Osteoblast (primary cell): ENCODE measurements around the gene AGMO. TPM values are rescaled to one million over a fixed set of nuclear protein-coding genes. Genes with fewer than 3 reads are reported as not detected.

Source experiments
- DNase-seq: peaks from one replicate; pipeline ENCODE4 v3.0.0; 2011; ENCODE audit warnings: low spot score, mixed read lengths; ENCODE audit not compliant: insufficient read length; ENCODE audit errors: missing footprints
- H2AFZ ChIP-seq: 2 replicates; pipeline ENCODE4 v1.6.0; 2011; ENCODE audit warnings: mild to moderate bottlenecking, low read length
- H3K27ac ChIP-seq: 2 replicates; pipeline ENCODE4 v1.5.1; 2011; ENCODE audit warnings: mild to moderate bottlenecking, low read depth, low read length, moderate library complexity
- H3K27me3 ChIP-seq: 2 replicates; pipeline ENCODE4 v1.6.0; 2012; ENCODE audit warnings: mild to moderate bottlenecking, control low read depth, inconsistent platforms, low read length, moderate library complexity; ENCODE audit not compliant: insufficient read depth
- H3K36me3 ChIP-seq: 2 replicates; pipeline ENCODE4 v1.5.1; 2011; ENCODE audit warnings: mild to moderate bottlenecking, low read length, control low read depth, moderate library complexity; ENCODE audit not compliant: insufficient read depth
- H3K4me1 ChIP-seq: 2 replicates; pipeline ENCODE4 v1.5.1; 2011; ENCODE audit warnings: mild to moderate bottlenecking, low read length, control low read depth, moderate library complexity; ENCODE audit not compliant: insufficient read depth
- H3K4me2 ChIP-seq: 2 replicates; pipeline ENCODE4 v1.6.0; 2011; ENCODE audit warnings: mild to moderate bottlenecking, low read length; ENCODE audit not compliant: insufficient read depth
- H3K4me3 ChIP-seq: fragments of 200-600 bp; sonication (generic); 3 replicates; pipeline ENCODE4 v1.5.1; 2012; ENCODE audit warnings: mild to moderate bottlenecking, low read length, inconsistent platforms; ENCODE audit not compliant: insufficient read depth
- H3K79me2 ChIP-seq: 2 replicates; pipeline ENCODE4 v1.6.0; 2012; ENCODE audit warnings: mild to moderate bottlenecking, low read length, control low read depth, inconsistent platforms; ENCODE audit not compliant: insufficient read depth
- H3K9me3 ChIP-seq: 2 replicates; pipeline ENCODE4 v1.5.1; 2011; ENCODE audit warnings: low read depth, low read length, control low read depth
- H4K20me1 ChIP-seq: 2 replicates; pipeline ENCODE4 v1.6.0; 2012; ENCODE audit warnings: mild to moderate bottlenecking, low read length, control low read depth; ENCODE audit not compliant: insufficient read depth
- CTCF ChIP-seq: IDR thresholded peaks from 2 replicates; pipeline ENCODE4 v1.5.1; 2011; ENCODE audit warnings: mild to moderate bottlenecking, low read depth, low read length, moderate library complexity; ENCODE audit errors: extremely low read depth
- total RNA-seq: library from RNA; depleted of rRNA; stranded (reverse); fragments of >200 nt; gene quantifications from 2 replicates; pipeline ENCODE4 v1.2.3, GENCODE V29; 2012

Gene AGMO
- total RNA-seq, 1 donor = under 0.01 TPM

GRCh38 chr7:15335390-15335789 lies 226.4 kb downstream of the AGMO start:
- H4K20me1 ChIP-seq = no peaks in the 10 kb centered on the region
- H3K27me3 ChIP-seq = no peaks in the 10 kb centered on the region
- peaks cover 5% of the 10 kb centered on the region for H3K9me3 ChIP-seq
- no peak overlapping the region for H3K27ac ChIP-seq
- TF ChIP-seq CTCF = no peak
- DNase-seq = no peak
- no peaks in the 10 kb centered on the region for H3K4me1 ChIP-seq
- no peak overlapping the region for H3K4me2 ChIP-seq
- no peak overlapping the region for H2AFZ ChIP-seq
- no peaks in the 10 kb centered on the region for H3K79me2 ChIP-seq
- no peak overlapping the region for H3K4me3 ChIP-seq
- no peaks in the 10 kb centered on the region for H3K36me3 ChIP-seq

GRCh38 chr7:15334536-15335263 lies 227.1 kb downstream of the AGMO start:
- Histone ChIP-seq H4K20me1 (no peaks in the 10 kb centered on the region), H3K9me3 (peaks cover 5% of the 10 kb centered on the region), H2AFZ (no peak overlapping the region), H3K4me2 (no peak overlapping the region), H3K79me2 (no peaks in the 10 kb centered on the region), H3K4me3 (no peak overlapping the region), H3K4me1 (no peaks in the 10 kb centered on the region), H3K27me3 (no peaks in the 10 kb centered on the region), H3K27ac (no peak overlapping the region), H3K36me3 (no peaks in the 10 kb centered on the region)
- TF ChIP-seq CTCF = no peak
- DNase-seq = no peak

- Histone ChIP-seq H3K4me2 (no peak overlapping the region), H3K27ac (no peak overlapping the region), H3K9me3 (no peaks in the 10 kb centered on the region), H2AFZ (no peak overlapping the region), H3K36me3 (no peaks in the 10 kb centered on the region), H3K79me2 (no peaks in the 10 kb centered on the region), H3K4me3 (no peak overlapping the region), H3K27me3 (no peaks in the 10 kb centered on the region), H3K4me1 (no peaks in the 10 kb centered on the region), H4K20me1 (no peaks in the 10 kb centered on the region)
- DNase-seq = no peak
- TF ChIP-seq CTCF = no peak
Observed at GRCh38 chr7:15332956-15333355, 228.9 kb downstream of the AGMO start.

GRCh38 chr7:15330943-15331342 lies 230.9 kb downstream of the AGMO start:
- no peak overlapping the region for H3K27ac ChIP-seq
- H3K4me1 ChIP-seq = no peaks in the 10 kb centered on the region
- H3K79me2 ChIP-seq = no peaks in the 10 kb centered on the region
- H3K4me3 ChIP-seq = no peak overlapping the region
- no peaks in the 10 kb centered on the region for H3K27me3 ChIP-seq
- no peak for DNase-seq
- H4K20me1 ChIP-seq = no peaks in the 10 kb centered on the region
- no peak overlapping the region for H3K4me2 ChIP-seq
- no peak overlapping the region for H2AFZ ChIP-seq
- TF ChIP-seq CTCF = no peak
- no peaks in the 10 kb centered on the region for H3K36me3 ChIP-seq
- no peaks in the 10 kb centered on the region for H3K9me3 ChIP-seq
